Measurements from ENCODE around the gene RTN4R. TPM values are rescaled to one million over a fixed set of nuclear protein-coding genes. Genes with fewer than 3 reads are reported as not detected.
A peak's percentile ranks its signal among the peaks of the same experiment; 100 is the strongest.

RTN4R gene
- total RNA-seq, 1 donor from 2014 or later = 36.0 TPM

GRCh38 chr22:20297414-20298109 is 29.4 kb upstream of the RTN4R start:
- no peak for DNase-seq (ENCODE audit: low spot score, unreplicated experiment)
- Mint-ChIP-seq H3K27ac (no peak overlapping the region), H3K9me3 (ENCODE audit: low read depth) (no peaks in the 10 kb centered on the region), H3K4me1 (ENCODE audit: low read depth) (peaks cover 2% of the 10 kb centered on the region), H3K4me3 (ENCODE audit: low read depth) (peak overlapping the region; percentile 48), H3K27me3 (peaks cover 67% of the 10 kb centered on the region), H3K36me3 (ENCODE audit: insufficient read depth) (no peaks in the 10 kb centered on the region)
- no peak for TF ChIP-seq CTCF (IDR thresholded peaks at IDR 0.05; ENCODE audit: unreplicated experiment)

GRCh38 chr22:20296598-20296997 is 28.5 kb upstream of the RTN4R start:
- peaks cover 68% of the 10 kb centered on the region for H3K27me3 Mint-ChIP-seq
- H3K27ac Mint-ChIP-seq = no peak overlapping the region
- no peak for DNase-seq (ENCODE audit: low spot score, unreplicated experiment)
- no peak for TF ChIP-seq CTCF (IDR thresholded peaks at IDR 0.05; ENCODE audit: unreplicated experiment)
- no peaks in the 10 kb centered on the region for H3K36me3 Mint-ChIP-seq (ENCODE audit: insufficient read depth)
- H3K4me1 Mint-ChIP-seq (ENCODE audit: low read depth) = peaks cover 2% of the 10 kb centered on the region
- H3K4me3 Mint-ChIP-seq (ENCODE audit: low read depth) = no peak overlapping the region
- no peaks in the 10 kb centered on the region for H3K9me3 Mint-ChIP-seq (ENCODE audit: low read depth)

GRCh38 chr22:20295262-20296064 is 27.3 kb upstream of the RTN4R start:
- H3K36me3 Mint-ChIP-seq (ENCODE audit: insufficient read depth) = no peaks in the 10 kb centered on the region
- peaks cover 2% of the 10 kb centered on the region for H3K4me1 Mint-ChIP-seq (ENCODE audit: low read depth)
- no peak overlapping the region for H3K27ac Mint-ChIP-seq
- no peak for DNase-seq (ENCODE audit: low spot score, unreplicated experiment)
- H3K27me3 Mint-ChIP-seq = peaks cover 56% of the 10 kb centered on the region
- no peak for TF ChIP-seq CTCF (IDR thresholded peaks at IDR 0.05; ENCODE audit: unreplicated experiment)
- no peaks in the 10 kb centered on the region for H3K9me3 Mint-ChIP-seq (ENCODE audit: low read depth)
- H3K4me3 Mint-ChIP-seq (ENCODE audit: low read depth) = no peak overlapping the region

- no peak overlapping the region for H3K4me3 Mint-ChIP-seq (ENCODE audit: low read depth)
- H3K36me3 Mint-ChIP-seq (ENCODE audit: insufficient read depth) = no peaks in the 10 kb centered on the region
- H3K27ac Mint-ChIP-seq = no peak overlapping the region
- H3K9me3 Mint-ChIP-seq (ENCODE audit: low read depth) = no peaks in the 10 kb centered on the region
- DNase-seq (ENCODE audit: low spot score, unreplicated experiment) = no peak
- TF ChIP-seq CTCF (IDR thresholded peaks at IDR 0.05; ENCODE audit: unreplicated experiment) = no peak
- H3K27me3 Mint-ChIP-seq = peaks cover 44% of the 10 kb centered on the region
- peaks cover 2% of the 10 kb centered on the region for H3K4me1 Mint-ChIP-seq (ENCODE audit: low read depth)
Measured at GRCh38 chr22:20292673-20293232, 24.6 kb upstream of the RTN4R start.

GRCh38 chr22:20292108-20292507 is 24.0 kb upstream of the RTN4R start:
- TF ChIP-seq CTCF (IDR thresholded peaks at IDR 0.05; ENCODE audit: unreplicated experiment) = no peak
- Mint-ChIP-seq H3K4me3 (ENCODE audit: low read depth) (no peak overlapping the region), H3K9me3 (ENCODE audit: low read depth) (no peaks in the 10 kb centered on the region)

More at GRCh38 chr22:20292108-20292507, 24.0 kb upstream of the RTN4R start:
- Mint-ChIP-seq H3K4me1 (ENCODE audit: low read depth) (peaks cover 2% of the 10 kb centered on the region), H3K36me3 (ENCODE audit: insufficient read depth) (no peaks in the 10 kb centered on the region), H3K27me3 (peaks cover 37% of the 10 kb centered on the region), H3K27ac (no peak overlapping the region)
- DNase-seq (ENCODE audit: low spot score, unreplicated experiment) = no peak

Measured in progenitor cell of endocrine pancreas (in vitro differentiated cells).